GM21619 (cell line): ENCODE measurements around the gene PLXNA2.

Experiments
- ATAC-seq: cut with Tn5 transposase; IDR thresholded peaks from one replicate; pipeline ENCODE4 v1.9.1; 2021; ENCODE audit not compliant: unreplicated experiment

PLXNA2 gene

DNA sequence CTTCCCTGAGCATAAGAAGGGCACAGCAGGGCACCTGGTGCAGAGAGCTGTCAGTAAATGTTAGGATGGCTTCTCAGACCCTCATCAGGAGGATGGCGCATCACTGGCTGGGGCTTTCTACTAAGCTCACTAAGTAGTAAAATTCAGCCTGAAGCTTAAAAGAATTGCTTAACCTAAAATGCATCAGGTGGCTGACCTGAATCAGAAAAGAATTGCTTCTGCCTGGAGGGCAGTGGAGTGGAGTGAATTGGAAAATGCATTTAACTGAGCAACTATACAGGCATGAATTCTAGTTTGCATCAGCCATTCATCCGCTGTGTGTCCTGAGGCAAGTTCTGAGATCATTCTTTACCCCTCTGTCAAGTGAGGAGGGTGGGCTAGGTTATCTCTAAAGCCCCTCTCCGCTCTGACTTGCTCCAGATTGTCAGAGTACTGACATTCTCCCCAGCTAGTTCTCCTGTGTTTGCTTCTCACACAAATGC is 191.2 kb downstream of the PLXNA2 start:
- no peak for ATAC-seq

DNA sequence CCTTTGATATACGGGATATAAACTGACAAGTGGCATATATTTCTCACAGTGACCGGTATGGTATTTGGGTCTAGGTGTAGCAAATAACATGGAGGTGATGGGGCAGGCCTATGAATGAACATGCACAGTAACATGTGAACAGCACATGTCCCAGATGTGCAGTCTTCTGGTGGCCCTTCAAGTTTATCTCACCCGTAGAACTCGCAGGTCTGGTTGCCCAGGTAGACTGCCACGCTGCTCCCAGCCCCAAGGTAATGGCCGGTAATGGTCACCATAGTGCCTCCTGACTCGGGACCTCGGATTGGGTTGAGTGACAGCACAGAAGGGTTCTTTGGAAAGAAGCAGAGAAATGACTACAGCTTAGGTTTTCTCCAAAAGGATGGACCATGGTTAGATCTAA is 192.0 kb downstream of the PLXNA2 start:
- ATAC-seq: no peak

DNA sequence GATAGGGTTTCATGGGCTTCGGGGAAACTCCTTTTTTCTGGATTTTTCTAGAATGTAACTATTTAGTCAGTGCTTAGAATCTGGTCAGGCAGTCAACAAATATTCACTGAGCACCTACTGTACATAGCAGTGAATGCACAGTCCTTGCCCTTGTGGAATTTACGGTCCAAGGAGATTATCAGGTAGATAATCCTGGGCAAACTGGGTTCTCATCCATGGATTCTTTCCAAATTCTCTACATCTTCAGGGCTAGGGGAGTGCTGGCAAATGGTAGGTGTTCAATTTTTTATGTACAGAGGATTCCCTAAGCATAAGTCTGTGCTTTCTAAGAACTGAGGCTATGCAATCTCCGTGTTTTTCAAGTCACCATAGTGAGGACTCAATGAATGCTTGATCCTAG is 192.5 kb downstream of the PLXNA2 start:
- no peak for ATAC-seq

DNA sequence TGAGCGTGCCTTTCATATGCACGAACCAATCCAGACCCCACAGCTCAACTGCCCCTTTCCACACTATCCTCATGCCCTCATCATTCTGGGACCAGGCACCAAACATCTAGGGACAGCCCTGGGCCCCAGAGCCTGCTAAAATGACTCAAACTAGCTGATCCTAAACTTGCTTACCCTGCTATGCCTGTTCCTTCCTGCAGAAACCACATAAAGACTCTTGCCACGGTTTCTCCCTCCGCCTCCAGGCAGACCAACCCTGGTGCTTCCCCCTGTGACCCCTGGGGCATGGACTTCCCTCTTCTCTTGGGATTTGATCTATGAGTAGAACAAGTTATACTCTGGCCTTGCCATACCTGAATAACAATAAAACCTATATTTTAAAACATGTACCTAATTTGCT is 195.3 kb downstream of the PLXNA2 start:
- ATAC-seq: no peak

DNA sequence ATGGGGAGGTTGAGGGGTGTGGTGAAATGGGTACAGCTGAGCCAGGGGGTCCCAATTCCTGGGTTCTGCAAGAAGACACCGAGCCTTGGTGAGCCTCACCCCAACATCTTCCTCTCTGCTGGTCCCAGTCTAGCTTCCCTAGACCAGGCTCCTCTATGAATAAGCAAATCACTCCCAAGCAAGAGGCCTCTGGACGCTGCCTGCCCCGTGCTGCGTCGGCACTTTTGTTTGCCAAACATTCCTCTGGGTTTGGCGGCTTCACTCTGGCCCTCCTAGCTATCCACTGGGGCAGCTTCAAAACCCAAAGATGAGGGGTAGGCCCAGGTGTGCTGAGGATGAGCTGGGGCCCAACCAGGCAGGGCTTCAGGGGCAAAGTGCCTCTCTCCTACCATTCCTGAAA is 196.2 kb downstream of the PLXNA2 start:
- no peak for ATAC-seq

DNA sequence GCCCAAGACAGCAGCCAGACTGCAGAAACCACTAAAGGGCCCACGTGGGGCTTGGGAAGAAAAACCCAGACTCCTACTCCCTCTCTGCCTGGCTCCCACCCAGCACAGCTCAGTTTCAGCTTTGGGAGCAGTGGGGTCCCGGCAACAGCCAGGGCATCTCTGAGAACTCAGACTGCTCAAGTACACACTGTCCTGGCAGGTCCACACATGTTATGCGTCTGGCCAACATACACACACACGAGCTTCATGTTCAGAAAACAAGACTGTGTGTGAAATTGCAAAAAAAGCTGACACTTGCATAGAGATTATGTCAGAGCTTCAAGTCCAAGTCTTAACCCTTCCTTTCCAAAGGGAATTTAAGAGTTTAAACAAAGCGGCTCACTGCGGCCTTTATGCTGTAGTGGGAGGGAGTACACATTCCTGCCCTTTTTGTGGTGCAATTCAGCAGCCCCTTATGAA is 196.7 kb downstream of the PLXNA2 start:
- ATAC-seq: no peak

DNA sequence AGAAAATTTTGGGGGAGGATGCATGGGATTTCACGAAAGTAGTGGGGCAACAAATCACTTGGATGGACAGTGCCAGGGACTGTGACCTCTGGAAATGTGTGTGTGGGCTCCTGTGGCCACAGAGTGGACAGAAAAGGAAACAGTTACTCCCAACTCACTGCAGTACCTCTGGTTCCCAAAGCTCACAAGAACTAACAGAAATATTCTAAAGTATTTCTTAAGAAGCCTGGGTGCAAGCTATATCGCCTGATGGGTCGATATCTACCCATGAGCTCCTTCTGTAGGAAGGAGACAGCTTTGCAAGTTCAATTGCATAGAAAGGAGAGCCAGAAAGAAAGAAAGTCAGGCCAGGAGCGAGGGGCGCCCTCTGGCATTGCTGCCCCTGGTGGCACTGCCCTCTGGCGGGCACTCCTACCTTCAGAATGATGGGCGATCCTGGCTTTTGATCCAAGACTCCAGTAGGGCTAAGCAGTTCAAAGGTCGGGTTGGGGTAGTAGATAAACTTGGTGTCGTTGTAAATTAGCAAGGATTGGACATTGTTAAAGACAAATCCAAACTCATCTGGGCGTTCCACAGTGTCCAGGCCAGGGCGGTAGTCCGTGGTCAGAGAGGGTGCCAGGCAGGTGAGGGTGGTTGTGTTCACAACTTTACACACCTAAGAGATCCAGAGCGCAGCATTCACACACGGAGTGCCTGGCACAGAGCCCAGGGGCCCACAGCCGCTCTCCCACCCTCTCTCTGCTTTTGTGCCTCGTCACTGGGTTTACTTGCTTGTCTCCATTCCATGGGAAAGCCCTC is 198.5 kb downstream of the PLXNA2 start:
- ATAC-seq: no peak

DNA sequence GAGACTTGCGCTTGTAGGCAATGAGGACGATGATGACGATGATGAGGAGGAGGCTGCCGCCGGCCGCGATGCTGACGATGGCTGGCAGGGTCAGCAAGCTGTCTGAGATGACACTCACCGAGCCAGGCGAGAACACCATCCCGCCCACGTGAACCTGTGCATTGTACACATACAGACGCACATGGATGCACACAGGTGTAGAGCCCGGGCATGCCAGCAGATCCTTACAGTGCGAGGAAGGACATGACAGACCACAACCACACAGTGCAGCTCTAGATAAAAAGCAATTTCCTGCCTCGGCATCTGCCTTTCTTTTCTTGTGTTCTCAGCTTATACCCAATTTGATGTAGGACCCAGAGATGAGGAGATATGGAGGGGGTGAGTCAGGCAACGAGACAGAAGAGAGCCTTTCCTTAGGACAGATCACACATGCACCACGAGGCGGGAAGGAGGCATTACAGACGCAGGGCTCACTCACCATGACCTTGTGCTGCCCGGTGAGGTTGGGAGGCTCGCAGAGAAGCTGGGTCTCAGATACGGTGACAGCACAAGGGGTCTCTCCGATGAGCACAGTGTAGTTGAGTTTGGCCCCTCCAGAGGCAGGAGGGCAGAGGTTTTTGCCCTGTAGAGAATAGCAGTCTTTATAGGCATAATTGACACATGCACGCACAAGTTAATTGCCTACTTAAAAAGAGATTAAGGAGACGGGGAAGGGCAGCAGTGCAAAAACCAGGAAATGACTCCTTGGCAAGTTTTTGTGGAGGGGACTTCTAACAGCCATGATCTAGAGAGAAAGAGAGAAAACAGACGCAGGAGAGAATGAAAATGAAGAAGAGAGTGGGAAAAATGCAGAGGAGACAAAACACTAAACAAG is 199.4 kb downstream of the PLXNA2 start:
- no peak for ATAC-seq

DNA sequence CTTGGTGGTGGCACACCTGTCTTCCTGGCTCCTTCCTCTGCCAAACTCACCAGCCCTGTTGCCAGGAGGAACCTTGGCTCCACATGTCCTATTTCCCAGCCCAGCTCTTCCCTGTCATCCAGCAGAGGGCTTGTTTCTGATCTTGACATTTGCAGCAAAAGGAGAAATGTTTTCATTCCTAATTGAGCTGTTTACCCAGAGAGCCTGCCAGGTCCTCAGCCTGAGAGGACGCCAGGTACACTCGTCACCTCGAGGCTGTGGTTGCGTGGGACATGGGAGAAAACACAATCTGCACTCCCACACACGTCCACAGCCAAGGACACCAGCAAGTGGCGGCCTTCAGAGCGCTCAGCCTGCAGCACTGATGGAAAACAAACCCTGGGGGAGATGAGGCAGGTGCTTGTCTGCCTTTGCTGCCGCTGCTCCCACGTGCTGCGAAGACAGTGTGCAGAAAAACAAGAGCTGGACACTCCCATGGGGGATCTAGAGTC is 200.4 kb downstream of the PLXNA2 start:
- no peak for ATAC-seq

DNA sequence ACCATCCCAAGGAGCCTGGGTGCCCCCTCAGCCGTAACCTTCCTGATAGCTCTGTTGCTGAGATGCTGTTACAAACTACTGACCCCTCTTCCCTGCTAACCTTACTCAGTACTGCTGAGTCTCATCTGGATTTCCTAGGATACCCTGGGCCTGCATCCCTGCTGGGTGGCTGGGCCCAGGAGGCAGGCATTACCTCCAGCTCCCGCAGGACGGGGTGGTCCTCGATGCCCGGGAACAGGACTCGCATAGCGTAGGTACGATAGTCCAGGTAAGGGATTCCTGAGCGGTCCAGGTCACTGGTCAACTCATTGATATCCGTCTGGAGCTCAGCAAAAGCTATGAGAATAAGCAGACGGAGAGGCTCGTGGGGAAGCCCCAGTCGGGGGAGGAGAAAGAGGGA is 201.3 kb downstream of the PLXNA2 start:
- no peak for ATAC-seq

DNA sequence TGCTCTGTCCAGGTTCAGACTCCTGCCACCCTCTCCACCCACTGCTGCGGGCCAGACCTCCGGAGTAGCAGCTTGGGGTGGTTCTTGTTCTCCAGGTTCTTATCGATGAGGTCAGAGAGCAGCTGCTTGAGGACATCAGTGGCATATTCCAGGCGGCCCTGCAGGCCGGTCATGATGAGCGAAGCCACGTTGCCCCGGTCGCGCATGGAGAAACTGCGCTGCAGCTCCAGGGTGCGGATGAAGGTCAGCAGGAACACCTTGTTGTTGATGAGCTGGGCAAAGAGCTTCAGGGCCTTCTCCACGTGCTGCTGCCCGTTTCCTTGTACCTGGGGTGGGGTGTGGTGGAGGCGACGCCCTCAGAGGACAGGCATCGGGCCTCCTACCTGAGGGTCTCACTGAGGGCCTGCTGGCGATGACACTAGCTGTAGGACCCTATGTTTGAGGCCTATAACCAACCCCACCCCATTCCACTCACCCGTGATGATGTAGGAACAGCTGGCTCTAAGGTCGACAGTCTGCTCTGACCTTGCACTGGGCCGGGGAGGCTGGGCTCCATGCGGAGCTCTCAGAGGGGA is 202.1 kb downstream of the PLXNA2 start:
- ATAC-seq: no peak

DNA sequence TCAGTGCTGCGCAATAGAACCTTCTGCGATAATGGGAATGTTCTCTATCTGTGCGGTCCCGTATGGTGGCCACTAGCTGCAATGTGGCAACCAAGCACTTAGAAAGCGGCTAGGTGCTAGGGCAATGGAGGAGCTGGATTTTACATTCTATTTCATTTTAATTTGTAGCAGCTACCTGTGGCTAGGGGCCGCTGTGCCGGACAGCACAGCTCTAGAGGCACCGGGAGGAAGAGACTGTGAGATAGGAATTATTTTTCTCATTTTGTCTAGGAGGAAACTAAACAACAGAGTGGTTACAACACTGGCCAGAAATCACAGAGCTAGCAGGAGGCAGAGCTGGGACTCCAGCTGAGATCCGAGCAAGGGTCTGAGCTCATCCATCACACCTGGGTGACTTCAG is 202.7 kb downstream of the PLXNA2 start:
- ATAC-seq: no peak

DNA sequence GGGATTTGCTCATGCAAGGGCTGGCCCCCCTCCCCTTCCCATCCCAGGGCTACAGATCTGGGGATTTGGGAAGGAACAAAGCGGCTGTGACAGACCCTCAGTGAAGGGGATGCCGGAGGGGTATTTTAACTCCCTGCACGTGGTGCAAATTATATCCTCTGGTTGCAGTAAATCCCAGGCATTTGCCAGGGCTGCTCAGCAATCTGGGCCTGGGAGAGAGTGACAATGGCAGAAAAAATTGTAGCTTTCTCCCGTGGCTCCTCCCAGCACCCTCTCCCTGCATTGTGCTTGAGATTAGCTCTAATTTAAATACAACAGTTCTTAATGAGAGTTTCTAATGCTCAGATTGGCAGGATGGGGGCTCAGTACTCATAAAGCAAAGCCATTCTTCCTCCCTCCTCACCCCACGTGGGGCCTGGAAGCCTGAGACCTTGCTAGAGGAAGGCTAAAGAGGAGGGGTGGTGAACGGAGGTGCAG is 203.3 kb downstream of the PLXNA2 start:
- ATAC-seq: no peak

DNA sequence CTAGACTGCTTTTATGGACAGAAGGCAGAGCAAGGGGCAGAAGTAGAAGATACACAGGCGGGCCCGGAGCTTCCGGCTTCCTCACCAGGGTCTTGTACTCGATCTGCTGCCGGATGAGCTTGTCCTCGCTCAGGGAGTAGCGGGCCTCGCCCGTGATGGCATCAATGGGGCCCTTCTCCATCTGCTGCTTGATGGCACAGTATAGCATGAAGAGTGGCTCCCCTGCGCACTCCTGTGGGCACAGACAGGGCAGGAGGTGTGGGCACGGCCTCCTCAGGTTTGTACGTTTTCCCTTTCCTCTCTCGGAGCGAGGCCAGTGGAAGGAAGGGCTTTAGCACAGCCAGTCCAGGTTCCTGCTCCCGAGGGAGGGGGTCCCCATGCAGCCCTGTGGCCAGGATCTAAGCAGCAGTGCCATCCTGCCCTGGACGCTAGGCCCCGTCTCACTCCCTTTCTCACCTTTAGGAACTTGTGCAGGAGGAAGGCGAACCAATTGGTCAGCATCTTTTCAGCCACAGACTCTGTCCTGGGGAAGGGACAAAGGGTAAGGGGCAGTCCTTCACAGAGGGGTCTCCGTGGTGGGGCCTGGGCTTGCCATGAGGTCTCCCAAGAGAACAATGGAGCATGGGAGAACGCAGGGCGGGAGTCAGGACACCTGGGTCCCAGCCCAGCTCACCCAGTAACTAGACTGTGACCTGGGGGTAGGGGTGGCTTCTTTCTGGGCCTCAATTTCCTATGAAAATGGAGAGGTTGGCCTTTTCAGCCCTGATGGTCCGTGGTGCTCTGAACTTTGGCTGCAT is 204.4 kb downstream of the PLXNA2 start:
- ATAC-seq: no peak

DNA sequence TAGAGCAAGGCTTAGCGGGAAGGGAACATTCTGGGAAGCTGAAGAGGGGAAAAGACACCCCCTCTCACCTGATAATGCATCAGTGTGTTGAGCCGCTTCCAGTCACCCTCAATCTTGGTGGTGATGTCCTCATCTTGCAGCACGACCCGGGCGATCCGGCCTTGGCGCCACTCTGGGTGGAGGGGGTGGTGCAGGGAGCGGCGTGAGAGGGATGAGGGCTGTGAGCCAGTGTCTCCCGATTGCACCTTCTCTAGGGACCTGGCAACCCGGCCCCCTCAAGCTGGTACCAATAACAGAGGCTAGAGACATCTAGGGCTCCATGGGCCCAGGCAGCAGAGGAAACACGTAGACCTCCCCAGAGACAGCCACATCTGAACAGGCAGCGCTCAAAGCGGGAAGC is 205.9 kb downstream of the PLXNA2 start:
- ATAC-seq: no peak

DNA sequence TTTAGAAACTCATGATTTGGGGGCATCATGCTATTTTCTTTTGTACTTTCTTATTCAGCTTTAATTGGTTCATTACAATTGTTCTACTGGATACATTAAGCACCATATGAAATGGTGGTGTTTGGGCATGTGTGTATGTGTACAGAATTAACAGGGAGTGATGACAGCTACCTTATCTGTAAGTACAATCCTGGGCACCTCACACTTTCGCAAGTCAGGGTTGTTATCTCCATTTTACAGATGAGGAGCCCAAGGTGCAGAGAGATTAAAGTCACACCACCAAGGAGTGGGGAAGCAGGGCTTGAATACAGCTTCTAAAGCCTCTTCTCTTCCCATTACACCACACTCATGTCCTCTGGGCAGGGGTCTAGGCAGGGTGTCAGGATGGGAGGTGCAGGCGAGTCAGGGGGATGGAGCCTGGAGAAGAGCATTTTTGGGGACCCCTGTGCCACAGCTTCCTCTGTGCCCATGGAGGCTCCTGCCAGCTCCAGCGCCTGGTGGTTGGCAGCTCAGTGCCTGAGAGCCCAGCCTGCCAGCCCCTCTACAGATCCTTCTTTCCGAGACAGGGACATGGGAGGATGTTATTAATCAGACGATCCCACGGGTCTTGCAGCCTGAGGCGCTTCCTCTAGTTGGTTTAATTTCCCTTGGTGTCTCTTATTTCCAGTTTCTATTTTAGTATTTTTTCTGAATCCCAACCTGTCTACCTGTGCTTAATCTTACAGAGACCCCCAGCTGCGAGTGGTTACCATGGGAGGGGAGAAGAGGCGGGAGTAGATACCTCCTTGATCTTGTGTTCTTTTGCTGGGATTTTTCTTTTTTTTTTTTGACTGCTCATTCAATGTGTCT is 207.0 kb downstream of the PLXNA2 start:
- ATAC-seq: no peak

DNA sequence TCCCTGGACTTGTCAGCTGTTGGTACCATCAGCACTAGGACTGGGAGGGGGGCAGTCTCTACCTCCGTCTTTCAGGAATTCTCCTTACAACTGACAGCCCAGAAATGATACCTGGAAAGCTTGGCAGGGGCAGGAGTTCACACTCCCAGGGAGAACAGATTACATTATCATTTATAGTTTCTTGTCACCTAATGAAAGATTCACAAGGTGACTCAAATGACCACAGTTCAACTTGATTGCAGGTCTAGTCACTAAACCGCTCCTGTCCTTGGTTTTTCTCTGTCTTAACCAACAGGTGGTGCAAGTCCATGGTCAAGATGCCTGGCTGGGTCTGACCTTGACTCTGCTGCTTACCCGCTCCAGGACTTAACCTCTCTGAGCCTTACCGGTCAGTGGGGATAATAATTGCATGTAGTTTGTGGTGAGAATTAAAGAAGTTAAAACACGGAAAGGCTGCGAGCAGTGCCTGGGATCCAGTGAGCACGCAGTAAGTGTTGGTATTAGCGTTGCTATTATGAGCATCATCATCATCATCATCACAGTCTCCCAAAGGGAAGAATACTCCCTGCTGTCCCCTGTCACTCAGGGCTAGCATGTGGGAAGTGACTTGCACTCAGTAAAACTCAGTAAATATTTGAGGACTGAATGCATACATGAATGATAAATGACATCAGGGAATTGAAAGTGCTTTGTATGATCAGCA is 207.9 kb downstream of the PLXNA2 start:
- no peak for ATAC-seq

DNA sequence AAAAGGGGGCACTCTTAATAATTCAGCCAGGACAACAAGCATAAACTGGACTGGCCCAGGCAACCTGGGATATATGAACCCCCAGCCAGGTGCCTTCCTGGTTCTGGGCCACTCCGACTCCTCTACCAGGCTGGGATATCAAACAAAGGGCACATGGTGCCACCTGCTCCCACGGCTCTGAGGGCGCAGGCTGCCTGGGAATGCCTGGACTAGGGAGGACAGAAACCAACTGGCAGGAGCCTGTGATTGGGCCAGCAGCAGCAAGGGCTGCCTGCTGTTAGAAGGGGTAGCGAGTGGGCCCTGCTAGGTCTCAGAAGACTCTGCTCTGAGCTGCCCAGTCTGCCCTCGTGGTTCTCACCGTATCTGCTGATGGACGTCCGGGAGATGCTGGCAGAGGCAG is 210.0 kb downstream of the PLXNA2 start:
- no peak for ATAC-seq

DNA sequence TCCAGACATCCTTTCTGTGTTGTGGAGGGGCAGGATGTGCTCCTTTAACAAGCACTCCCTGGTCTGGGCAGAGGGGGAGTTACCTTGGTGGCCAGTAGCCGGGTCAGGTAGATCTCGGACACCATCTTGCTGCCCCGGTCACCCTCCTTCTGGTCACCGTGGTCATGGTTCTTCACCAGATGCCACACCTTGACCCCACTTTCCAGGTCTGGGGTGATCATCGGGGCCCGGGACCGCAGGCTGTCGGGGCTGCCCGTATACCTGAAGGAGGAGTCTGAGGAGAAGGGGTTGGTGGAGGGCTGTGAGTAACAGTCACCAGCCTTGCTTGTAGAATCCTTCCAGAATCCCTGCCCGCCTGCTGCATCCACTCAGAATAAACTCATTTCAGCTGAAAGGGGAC is 210.9 kb downstream of the PLXNA2 start:
- no peak for ATAC-seq
